Amygdala (tissue), 56 donors: ENCODE measurements around the gene NDUFB4.
"Not testable (repeated sequence)": the region's sequence is repeated elsewhere in the genome, so short reads cannot be mapped to it uniquely, and the experiment has no call there.

Experiments
- DNase-seq, 56 donors: peaks; one replicate each; lab custom pipeline; 2025; lab: John Stamatoyannopoulos, UW

Gene NDUFB4

DNA sequence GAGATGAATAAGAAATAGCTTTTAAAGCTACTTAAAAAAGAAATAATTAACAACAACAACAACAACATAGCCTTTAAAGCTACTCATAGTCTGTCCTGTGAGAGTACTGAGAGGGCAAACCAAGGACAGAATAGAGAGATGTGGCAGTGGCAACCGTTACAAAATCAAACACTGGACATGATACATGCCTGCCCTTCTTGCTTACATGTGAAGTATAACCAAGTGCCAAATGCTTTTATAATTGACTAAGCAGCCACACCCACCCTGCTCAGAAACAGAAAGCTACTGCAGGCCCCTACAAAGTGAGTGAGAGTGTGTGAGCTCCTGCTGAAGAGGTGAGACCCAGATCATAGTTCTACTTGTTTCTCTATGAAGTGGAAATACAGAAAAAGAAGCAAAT is 38.4 kb downstream of the NDUFB4 start:
- no peak for DNase-seq

DNA sequence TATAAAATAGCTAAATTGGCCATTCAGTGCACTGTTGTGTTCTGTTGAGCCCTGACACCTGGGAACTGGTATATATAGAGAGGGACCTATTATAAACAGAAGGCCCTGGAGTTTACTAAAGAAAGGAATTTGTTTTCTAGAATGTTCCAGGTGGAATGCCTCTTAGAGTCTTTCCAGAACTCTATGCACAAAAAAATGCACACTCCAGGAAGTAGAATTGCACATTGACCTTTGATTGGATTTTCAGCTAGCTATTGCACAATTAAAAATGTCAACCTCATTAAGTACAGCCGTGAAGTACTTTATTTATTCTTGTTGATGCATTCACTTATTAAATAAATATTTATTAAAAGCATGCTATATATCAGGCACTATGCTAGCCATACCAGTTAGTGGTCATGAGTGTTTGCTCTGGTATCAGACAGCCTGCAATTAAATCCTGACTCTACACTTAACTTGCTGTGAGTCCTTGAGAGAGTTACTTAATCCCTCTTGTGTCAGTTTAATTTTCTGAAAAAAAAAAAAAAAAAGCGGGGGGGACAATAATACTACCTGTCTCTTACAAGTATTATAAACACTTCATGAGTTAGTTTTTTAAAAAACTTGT is 40.8 kb downstream of the NDUFB4 start:
- no peak for DNase-seq

DNA sequence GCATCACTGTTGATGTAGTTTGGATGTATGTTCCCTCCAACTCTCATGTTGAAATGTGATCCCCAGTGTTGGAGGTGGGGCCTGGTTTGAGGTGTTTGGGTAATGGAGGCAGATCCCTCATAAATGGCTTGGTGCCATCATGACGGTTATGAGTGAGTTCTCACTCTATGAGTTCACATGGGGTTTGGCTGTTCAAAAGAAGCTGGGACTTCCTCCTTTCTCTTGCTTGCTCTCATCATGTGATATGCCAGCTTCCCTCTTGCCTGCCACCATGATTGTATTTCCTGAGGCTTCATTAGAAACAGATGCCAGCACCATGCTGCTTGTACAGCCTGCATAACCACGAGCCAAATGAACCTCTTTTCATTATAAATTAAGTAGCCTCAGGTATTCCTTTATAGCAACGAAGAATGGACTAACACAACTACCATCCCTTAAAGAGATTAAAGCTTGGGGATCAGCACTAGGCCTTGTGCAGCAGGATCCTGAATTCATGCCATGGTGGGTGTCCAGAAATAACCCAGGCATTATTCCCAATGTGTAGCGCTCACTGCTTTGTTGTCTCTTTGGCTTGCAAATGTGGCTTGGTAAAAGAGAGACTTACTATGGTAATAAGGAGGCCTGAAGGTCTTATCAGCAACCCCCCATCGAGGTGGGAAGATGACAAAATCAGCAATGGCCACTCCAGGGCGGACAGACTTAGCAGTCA is 41.9 kb downstream of the NDUFB4 start:
- DNase-seq = no peak

DNA sequence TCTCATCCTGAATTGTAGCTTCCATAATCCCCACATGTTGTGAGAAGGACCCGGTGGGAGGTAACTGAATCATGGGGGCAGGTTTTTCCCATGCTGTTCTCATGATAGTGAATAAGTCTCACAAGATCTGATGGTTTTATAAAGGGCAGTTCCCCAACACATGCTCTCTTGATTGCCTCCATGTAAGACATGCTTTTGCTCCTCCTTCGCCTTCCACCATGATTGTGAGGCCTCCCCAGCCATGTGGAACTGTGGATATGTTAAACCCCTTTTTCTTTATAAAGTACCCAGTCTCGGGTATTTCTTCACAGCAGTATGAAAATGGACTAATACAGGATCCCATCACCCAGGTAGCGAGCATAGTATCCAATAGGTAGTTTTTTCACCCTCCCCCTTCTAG is 42.7 kb downstream of the NDUFB4 start:
- not testable (repeated sequence) for DNase-seq

DNA sequence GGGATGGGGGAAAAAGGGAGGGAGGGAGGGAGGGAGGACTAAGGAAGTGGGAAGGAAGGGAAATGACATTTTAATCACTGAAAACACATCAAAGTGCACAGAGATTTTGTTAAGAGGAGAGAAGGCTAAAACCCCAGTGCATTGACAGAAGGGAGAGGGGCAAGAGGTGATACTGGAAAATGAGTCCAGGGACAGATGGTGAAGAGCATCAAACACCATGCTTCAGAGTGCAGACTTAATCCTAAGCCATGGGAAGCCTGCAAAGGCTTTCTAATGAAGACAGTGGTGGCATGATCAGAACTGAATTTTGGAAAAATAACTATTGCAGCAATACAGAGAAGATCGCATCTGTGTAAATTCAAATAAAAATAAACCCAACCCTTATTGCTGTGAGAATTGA is 44.1 kb downstream of the NDUFB4 start:
- DNase-seq = no peak

DNA sequence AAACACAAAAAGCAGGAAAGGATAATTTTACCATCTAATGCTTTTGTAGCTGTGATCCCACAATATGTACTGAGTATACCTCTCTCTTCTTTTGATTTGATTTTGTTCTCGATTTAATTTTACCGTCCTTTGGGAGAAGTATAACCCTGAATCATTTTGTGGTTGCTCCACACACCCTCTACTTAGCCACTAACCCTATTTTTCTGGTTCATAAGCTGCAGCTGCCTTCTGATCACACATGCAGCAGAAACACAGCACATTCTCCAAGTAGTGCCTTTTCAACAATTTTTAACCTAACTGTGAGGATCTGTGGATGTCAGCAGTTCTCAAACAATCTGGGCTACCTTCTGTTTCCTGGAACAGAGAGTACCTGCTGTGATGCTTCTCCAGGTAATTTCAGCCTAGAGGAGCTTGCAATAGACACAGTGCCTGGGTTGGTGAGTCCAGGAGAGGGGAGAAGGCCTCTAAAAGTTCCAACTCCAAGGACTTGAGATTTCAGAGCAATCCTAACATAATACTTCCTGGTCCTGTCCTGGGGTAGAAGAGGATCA is 45.6 kb downstream of the NDUFB4 start:
- DNase-seq = no peak

DNA sequence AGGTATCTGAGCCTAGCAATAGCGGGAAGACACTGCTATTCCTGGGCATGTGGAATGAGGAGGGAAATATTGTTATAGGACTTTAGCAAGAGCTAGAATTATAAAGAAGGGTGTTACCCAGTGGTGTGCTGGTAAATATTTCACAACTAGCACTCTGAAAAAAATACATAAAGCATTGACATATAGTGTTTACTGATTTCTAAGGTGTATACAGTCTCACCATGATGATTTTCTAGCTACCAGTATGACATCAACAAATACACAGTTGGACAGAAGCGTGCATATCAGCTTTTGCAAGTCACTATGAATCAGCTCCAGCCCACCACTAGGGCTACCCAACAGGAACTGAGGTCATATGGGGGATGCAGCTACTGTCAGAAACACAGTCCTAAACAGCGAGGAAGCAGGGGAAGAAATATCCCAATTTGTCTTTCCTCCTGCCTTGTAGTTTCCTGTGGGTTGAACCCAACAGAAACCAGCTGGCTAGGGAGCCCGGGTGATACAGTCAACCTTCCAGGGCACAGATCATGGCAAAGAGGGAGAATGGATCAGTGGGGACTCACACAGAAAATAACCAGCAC is 46.3 kb downstream of the NDUFB4 start:
- no peak for DNase-seq

- peak in 17 of 56 donors; percentile 0 to 39 (median 10) for DNase-seq
These were observed 49.1 kb downstream of the NDUFB4 start for GRCh38 chr3:120645083-120645845.

GRCh38 chr3:120646771-120647432 is 50.8 kb downstream of the NDUFB4 start:
- DNase-seq = peak in 2 of 56 donors; percentile 7 to 41

DNA sequence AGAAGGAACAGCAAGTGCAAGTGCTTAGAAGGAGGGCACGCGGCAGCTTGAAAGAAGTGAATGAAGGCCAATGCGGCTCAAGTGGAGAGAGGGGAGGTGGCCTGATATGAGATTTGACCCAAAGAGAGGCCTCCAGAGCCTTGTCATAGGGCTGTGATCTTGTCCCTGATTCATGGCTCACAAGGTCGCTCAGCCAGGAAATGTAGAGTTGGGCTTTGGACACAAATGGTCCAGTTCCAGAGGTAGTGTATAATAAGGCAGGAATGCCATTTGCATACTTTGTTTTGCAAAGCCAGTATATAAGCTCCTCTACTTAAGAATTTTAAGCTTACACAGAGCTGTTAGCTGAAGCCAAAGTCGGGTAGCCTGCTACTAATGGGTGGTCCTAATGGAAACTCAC is 52.2 kb downstream of the NDUFB4 start:
- DNase-seq = no peak

GRCh38 chr3:120649830-120650233 is 53.7 kb downstream of the NDUFB4 start:
- no peak for DNase-seq

DNA sequence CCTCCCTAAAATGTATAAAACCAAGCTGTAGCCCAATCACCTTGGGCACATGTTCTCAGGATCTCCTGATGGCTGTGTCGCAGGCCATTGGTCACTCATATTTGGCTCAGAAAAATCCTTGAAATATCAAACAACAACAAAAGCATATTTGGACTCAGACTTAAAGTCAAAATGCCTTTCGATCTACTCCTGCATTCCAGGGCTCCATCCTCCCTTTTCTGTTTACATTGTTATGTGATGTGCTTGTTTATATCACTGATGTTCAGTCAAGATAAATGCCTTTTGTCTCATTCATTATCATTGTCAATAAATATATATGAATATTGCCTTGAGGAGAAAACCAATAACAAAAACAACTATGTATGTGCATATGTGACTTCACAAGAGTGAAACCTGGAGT is 54.2 kb downstream of the NDUFB4 start:
- DNase-seq = no peak
